Effector memory CD4-positive, alpha-beta T cell (primary cell): ENCODE measurements around the gene USP46.

Source experiments
- DNase-seq, 3 donors: peaks; one replicate each; pipeline ENCODE4 v3.0.0-alpha.2; 2020
- H3K27ac ChIP-seq: 2 replicates; pipeline ENCODE4 v1.7.0; 2013; ENCODE audit warnings: mild to moderate bottlenecking, low read length, moderate library complexity; ENCODE audit not compliant: insufficient read depth, poor library complexity, severe bottlenecking
- H3K27me3 ChIP-seq: replicated peaks from 2 replicates; pipeline ENCODE4 v1.7.0; 2013; ENCODE audit warnings: mild to moderate bottlenecking, low read length; ENCODE audit not compliant: insufficient read depth, control insufficient read depth, poor library complexity, severe bottlenecking
- H3K36me3 ChIP-seq: 2 replicates; pipeline ENCODE4 v1.7.0; 2013; ENCODE audit warnings: mild to moderate bottlenecking, low read length, moderate library complexity; ENCODE audit not compliant: control insufficient read depth, insufficient read depth
- H3K4me1 ChIP-seq: 2 replicates; pipeline ENCODE4 v1.7.0; 2013; ENCODE audit warnings: low read length, mild to moderate bottlenecking; ENCODE audit not compliant: control insufficient read depth, insufficient read depth, poor library complexity, severe bottlenecking
- H3K4me3 ChIP-seq: 2 replicates; pipeline ENCODE4 v1.7.0; 2013; ENCODE audit warnings: low read length, low read depth, mild to moderate bottlenecking; ENCODE audit not compliant: insufficient read depth, poor library complexity, severe bottlenecking
- H3K9me3 ChIP-seq: 2 replicates; pipeline ENCODE4 v1.7.0; 2013; ENCODE audit warnings: mild to moderate bottlenecking, low read length, moderate library complexity; ENCODE audit not compliant: control insufficient read depth

The USP46 gene

DNA sequence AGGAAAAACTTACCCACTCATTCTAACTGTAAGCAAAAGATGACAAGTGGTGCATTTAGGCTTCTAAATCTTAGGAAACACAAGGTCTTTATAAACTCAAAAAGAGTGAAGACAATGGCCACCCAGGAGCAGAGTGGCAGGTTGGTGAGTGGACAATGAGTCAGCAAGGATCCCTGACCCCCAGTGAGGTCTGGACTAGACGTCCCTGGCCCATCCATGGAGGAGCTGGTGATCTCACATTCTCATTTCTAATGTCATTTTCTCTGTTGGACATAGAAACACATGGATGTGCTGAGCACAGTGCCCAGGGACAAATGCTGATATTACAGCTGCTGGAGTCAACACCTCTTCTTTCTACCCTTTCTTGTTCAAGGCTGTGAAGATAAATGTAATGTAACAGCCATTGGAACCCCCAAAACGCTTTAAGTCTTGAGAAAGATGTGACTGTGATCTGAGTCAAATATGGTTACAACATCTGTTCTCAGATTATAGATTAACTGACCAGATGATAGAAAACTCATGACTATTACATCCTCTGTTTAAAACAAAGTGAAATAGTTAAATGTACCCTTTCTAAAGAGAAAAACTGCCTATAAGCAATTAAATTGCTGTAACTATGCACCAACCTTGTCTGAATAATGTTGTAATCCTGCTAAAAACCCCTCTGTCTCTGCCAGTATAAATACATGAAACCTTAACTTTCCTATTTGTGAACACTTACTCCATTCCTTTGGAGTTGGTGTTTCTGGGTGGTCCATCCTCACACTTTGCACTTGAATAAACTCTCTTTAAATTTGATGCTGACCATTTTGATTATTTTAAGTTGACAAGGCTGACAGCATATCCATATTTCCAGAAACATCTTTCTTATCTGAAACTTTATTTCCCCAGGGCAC, 92.7 kb downstream of the USP46 start:
- Histone ChIP-seq H3K4me3 (no peak overlapping the region), H3K9me3 (no peaks in the 10 kb centered on the region), H3K27me3 (no peaks in the 10 kb centered on the region), H3K36me3 (no peaks in the 10 kb centered on the region), H3K27ac (no peak overlapping the region), H3K4me1 (no peaks in the 10 kb centered on the region)
- DNase-seq = no peak

DNA sequence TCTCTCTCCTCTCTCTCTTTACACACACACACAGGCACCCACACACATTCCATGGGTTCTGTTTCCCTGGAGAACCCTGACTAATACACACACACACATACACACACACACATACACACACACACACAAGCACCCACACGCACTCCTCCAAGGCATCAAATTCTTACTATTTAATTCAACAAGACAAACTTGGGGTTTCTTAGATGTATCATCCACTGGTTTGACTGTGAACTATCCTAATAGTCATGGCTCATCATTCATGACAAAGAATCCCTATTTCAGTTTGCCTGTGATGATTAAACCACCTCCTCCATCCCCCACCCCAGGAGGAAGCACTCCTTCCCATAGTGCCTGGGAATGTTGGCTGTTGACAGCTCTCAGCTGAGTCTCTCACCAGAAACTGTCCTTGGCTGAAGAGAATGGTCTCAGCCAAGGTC, 98.2 kb downstream of the USP46 start:
- Histone ChIP-seq H3K4me3 (no peak overlapping the region), H3K27me3 (no peaks in the 10 kb centered on the region), H3K9me3 (no peaks in the 10 kb centered on the region), H3K27ac (no peak overlapping the region), H3K4me1 (no peaks in the 10 kb centered on the region), H3K36me3 (no peaks in the 10 kb centered on the region)
- DNase-seq = no peak

- DNase-seq = no peak
- H3K4me3 ChIP-seq = no peak overlapping the region
- H3K27ac ChIP-seq = no peak overlapping the region
- no peaks in the 10 kb centered on the region for H3K9me3 ChIP-seq
- no peaks in the 10 kb centered on the region for H3K27me3 ChIP-seq
- H3K4me1 ChIP-seq = no peaks in the 10 kb centered on the region
- no peaks in the 10 kb centered on the region for H3K36me3 ChIP-seq
Measured at GRCh38 chr4:52555356-52555716, 103.8 kb downstream of the USP46 start.

DNA sequence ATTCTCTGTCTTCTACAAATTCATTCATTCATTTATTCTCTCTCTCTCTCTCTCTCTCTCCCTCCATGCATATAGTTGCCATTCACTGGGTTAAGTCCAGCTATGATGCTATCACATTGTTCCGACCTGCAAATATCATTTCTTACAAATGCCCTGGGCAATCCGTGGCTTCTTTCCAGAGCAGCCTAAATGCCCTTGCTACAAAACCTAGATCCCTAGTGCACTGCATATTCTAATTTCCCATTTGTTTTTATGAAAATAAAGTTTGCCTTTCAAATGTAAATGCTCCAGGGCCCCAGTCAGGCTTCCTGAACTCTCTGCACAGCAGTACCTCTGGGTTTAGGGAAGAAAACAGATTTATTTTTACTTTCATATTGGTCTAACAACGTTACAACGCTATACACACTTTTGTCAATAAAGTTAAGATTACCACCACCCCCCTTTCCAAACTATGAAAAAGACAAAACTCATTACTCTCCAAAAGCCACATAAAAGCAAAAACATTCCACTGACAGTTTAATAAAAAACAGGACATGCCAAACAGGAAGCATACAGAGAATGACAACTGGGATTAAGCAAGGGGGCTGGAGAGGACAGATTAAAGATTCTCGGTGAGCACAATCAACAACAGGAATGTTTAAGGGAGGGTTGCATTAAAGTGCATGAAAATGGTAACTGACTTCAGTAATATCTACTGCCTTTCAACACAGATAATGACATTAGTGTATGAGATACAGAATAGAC, 104.3 kb downstream of the USP46 start:
- no peaks in the 10 kb centered on the region for H3K9me3 ChIP-seq
- no peak overlapping the region for H3K4me3 ChIP-seq
- no peaks in the 10 kb centered on the region for H3K4me1 ChIP-seq
- no peaks in the 10 kb centered on the region for H3K36me3 ChIP-seq
- H3K27me3 ChIP-seq = no peaks in the 10 kb centered on the region
- DNase-seq = no peak
- H3K27ac ChIP-seq = no peak overlapping the region

DNA sequence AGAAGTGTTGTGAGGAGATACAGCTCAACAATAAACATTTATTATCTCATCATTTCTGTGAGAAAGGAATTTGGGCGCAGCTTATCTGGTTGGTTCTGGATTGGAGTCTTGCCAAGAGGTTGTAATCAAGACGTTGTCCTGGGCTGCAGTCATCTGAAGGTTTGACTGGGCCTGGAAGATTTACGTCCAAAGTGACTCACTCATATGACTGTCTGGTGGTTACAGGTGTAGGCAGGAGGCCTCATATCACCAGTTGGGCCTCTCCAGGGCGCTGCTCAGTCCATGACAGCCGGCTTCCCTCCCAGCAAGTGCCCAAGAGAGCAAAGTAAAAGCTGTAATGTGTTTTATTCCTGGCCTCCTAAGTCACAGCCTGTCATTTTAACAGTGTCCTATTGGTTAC, 106.3 kb downstream of the USP46 start:
- Histone ChIP-seq H3K27me3 (no peaks in the 10 kb centered on the region), H3K27ac (no peak overlapping the region), H3K4me1 (no peaks in the 10 kb centered on the region), H3K4me3 (no peak overlapping the region), H3K9me3 (no peaks in the 10 kb centered on the region), H3K36me3 (no peaks in the 10 kb centered on the region)
- DNase-seq = no peak

- Histone ChIP-seq H3K36me3 (no peaks in the 10 kb centered on the region), H3K27ac (no peak overlapping the region), H3K27me3 (no peaks in the 10 kb centered on the region), H3K4me1 (no peaks in the 10 kb centered on the region), H3K9me3 (no peaks in the 10 kb centered on the region), H3K4me3 (no peak overlapping the region)
- no peak for DNase-seq
Measured at GRCh38 chr4:52551487-52551886, 107.6 kb downstream of the USP46 start.

DNA sequence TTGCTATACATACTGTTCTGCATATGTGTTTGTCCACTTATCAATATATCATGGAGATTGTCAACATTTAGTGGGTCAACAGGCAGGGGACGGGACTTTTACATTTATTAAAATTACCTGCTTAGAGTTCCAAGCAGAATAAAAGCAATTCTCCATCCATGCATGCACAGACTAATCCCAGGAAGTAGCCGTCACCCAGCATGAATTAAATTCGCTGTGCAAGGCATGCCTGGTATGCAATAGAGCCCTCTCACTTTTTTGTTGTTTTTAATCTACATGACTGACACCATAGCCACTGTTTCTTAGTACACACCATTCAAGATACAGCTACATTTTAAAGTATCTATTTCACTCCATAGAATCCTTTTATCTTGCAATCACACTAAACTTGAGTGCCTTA, 108.9 kb downstream of the USP46 start:
- H3K4me3 ChIP-seq = no peak overlapping the region
- no peaks in the 10 kb centered on the region for H3K4me1 ChIP-seq
- no peak for DNase-seq
- no peaks in the 10 kb centered on the region for H3K9me3 ChIP-seq
- H3K27ac ChIP-seq = no peak overlapping the region
- H3K27me3 ChIP-seq = no peaks in the 10 kb centered on the region
- H3K36me3 ChIP-seq = no peaks in the 10 kb centered on the region

DNA sequence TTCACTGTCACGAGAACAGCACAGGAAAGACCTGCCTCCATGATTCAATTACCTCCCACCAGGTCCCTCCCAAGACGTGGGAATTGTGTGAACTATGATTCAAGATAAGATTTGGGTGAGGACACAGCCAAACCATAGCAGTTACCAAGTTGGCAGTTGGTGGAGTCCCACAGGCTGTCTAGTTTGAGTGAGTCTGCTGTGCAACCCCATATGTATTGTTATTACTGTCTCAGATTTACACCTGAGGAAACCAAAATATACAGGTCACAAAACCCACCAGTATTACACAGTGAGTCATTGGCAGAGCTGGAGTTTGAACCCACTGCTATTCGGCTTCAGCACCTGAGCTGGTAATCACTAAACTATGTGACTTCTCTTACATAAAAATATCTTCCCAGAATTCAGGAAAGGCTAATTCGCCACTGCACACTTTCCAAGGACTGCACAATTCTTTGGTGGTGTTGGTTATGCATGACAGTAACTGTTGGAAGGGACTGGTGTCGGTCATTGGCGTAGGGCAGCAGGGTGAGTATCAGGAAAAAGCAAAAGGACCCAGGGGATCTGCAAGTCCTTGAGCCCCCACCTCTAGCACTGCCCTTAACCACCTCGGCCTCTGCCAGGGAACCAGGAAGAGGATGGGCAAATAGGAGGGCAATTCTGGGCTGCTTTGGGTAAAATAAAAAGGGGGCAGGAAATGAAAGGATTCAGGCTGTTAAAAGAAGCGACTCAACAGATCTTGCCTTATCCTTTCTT, 110.1 kb downstream of the USP46 start:
- Histone ChIP-seq H3K9me3 (no peaks in the 10 kb centered on the region), H3K4me3 (no peak overlapping the region), H3K27me3 (no peaks in the 10 kb centered on the region), H3K4me1 (no peaks in the 10 kb centered on the region), H3K27ac (no peak overlapping the region), H3K36me3 (no peaks in the 10 kb centered on the region)
- no peak for DNase-seq

- Histone ChIP-seq H3K9me3 (no peaks in the 10 kb centered on the region), H3K36me3 (no peaks in the 10 kb centered on the region), H3K4me3 (no peak overlapping the region), H3K4me1 (no peaks in the 10 kb centered on the region), H3K27ac (no peak overlapping the region), H3K27me3 (no peaks in the 10 kb centered on the region)
- no peak for DNase-seq
Measured at GRCh38 chr4:52546449-52546848, 112.7 kb downstream of the USP46 start.
